HCT116 (cell line): ENCODE data around the gene PEX1.

Experiments used
- EZH2 ChIP-seq: fragments of 200-600 bp; sonication (generic); IDR thresholded peaks from 2 replicates; pipeline ENCODE4 v1.6.1; 2017; ENCODE audit warnings: antibody characterized with exemption, mixed run types
- EZH2phosphoT487 ChIP-seq: fragments of 200-600 bp; IDR thresholded peaks from 2 replicates; pipeline ENCODE4 v1.6.1; 2018; ENCODE audit warnings: antibody characterized with exemption, borderline replicate concordance
- POLR2A ChIP-seq: IDR thresholded peaks from 2 replicates; pipeline ENCODE4 v1.7.0; 2011; ENCODE audit warnings: borderline replicate concordance; ENCODE audit not compliant: insufficient read depth, insufficient read length; ENCODE audit errors: extremely low read depth
- POLR2AphosphoS5 ChIP-seq: IDR thresholded peaks from 2 replicates; pipeline ENCODE4 v1.6.1; 2011; ENCODE audit warnings: mild to moderate bottlenecking, low read depth, low read length, moderate library complexity
- RAD21 ChIP-seq: IDR thresholded peaks from 2 replicates; pipeline ENCODE4 v1.6.1; 2012; ENCODE audit warnings: low read depth, mild to moderate bottlenecking
- SP1 ChIP-seq: IDR thresholded peaks from 2 replicates; pipeline ENCODE4 v1.6.1; 2012; ENCODE audit warnings: low read depth
- SRF ChIP-seq: IDR thresholded peaks from 2 replicates; pipeline ENCODE4 v1.6.1; 2012; ENCODE audit warnings: low read depth
- TCF7L2 ChIP-seq: IDR thresholded peaks from 2 replicates; pipeline ENCODE4 v1.7.0; 2011; ENCODE audit warnings: borderline replicate concordance, inconsistent platforms; ENCODE audit not compliant: insufficient read depth, insufficient read length; ENCODE audit errors: extremely low read depth
- YY1 ChIP-seq: IDR thresholded peaks from 2 replicates; pipeline ENCODE4 v1.6.1; 2011; ENCODE audit warnings: low read length, low read depth, moderate library complexity, mild to moderate bottlenecking; ENCODE audit not compliant: insufficient replicate concordance; ENCODE audit errors: extremely low read depth
- ZNF274 ChIP-seq: fragments of 200-500 bp; sonication (Bioruptor generic); IDR thresholded peaks from 2 replicates; pipeline ENCODE4 v1.6.1; 2014; ENCODE audit warnings: mild to moderate bottlenecking, low read depth, low read length, inconsistent platforms
- TF ChIP-seq, protein P1 (sequence below), 3 experiments: fragments of 200-600 bp in 1 of 3; sonication (generic) in 1 of 3; IDR thresholded peaks in 2 of 3; conservative IDR thresholded peaks in 1 of 3; 2 replicates each; pipeline ENCODE4 v1.5.1; 2012 to 2017; ENCODE audit warnings: low read depth in 2 of 3, low read length in 2 of 3, antibody characterized with exemption in 1 of 3, borderline replicate concordance in 1 of 3, control low read depth in 1 of 3, mild to moderate bottlenecking in 1 of 3, mixed read lengths in 1 of 3, mixed run types in 1 of 3, moderate library complexity in 1 of 3; ENCODE audit not compliant: insufficient read depth in 1 of 3
- TF ChIP-seq, protein P2 (sequence below): IDR thresholded peaks from 2 replicates; pipeline ENCODE4 v1.6.1; 2012
- TF ChIP-seq, protein P3 (sequence below): IDR thresholded peaks from 2 replicates; pipeline ENCODE4 v1.6.1; 2011; ENCODE audit warnings: mild to moderate bottlenecking, low read length, moderate library complexity; ENCODE audit not compliant: insufficient replicate concordance; ENCODE audit errors: extremely low read depth
- TF ChIP-seq, protein P4 (sequence below): IDR thresholded peaks from 2 replicates; pipeline ENCODE4 v1.6.1; 2012

DNA sequence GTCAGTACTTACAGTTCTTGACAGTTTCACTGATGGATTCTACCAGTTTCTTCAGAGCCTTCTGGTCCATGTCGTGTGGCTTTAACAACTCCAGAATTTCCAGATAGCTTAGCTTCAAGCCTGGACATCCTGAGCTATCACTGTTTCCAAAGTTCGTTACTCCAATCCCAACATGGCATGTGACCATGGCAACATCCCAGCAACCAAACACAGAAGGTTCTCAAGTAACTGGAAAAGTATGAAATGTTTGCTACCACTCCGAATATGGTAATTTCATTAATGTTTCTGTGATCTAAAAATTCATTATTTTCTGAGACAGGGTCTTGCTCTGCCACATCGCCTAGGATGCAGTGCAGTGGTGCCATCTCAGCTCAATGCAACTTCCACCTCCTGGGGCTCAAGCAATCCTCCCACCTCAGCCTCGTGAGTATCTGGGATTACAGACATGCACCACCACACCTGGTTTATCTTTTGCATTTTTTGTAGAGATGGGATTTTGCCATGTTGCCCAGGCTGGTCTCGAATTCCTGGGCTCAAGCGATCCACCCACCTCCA, 29.6 kb upstream of the PEX1 start:
- TF ChIP-seq, protein P1, sequence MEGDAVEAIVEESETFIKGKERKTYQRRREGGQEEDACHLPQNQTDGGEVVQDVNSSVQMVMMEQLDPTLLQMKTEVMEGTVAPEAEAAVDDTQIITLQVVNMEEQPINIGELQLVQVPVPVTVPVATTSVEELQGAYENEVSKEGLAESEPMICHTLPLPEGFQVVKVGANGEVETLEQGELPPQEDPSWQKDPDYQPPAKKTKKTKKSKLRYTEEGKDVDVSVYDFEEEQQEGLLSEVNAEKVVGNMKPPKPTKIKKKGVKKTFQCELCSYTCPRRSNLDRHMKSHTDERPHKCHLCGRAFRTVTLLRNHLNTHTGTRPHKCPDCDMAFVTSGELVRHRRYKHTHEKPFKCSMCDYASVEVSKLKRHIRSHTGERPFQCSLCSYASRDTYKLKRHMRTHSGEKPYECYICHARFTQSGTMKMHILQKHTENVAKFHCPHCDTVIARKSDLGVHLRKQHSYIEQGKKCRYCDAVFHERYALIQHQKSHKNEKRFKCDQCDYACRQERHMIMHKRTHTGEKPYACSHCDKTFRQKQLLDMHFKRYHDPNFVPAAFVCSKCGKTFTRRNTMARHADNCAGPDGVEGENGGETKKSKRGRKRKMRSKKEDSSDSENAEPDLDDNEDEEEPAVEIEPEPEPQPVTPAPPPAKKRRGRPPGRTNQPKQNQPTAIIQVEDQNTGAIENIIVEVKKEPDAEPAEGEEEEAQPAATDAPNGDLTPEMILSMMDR (IDR thresholded peaks at IDR 0.05 in 2 of 3, conservative IDR thresholded peaks at IDR 0.05 in 1 of 3; ENCODE audit: borderline replicate concordance in 1 of 3, insufficient read depth in 1 of 3, low read depth in 2 of 3, low read length in 2 of 3) = no peak
- no peak for TF ChIP-seq TCF7L2
- TF ChIP-seq EZH2 = no peak
- TF ChIP-seq POLR2AphosphoS5 = no peak
- TF ChIP-seq, protein P2, sequence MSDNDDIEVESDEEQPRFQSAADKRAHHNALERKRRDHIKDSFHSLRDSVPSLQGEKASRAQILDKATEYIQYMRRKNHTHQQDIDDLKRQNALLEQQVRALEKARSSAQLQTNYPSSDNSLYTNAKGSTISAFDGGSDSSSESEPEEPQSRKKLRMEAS = no peak
- no peak for TF ChIP-seq ZNF274
- TF ChIP-seq POLR2A = no peak
- TF ChIP-seq, protein P3, sequence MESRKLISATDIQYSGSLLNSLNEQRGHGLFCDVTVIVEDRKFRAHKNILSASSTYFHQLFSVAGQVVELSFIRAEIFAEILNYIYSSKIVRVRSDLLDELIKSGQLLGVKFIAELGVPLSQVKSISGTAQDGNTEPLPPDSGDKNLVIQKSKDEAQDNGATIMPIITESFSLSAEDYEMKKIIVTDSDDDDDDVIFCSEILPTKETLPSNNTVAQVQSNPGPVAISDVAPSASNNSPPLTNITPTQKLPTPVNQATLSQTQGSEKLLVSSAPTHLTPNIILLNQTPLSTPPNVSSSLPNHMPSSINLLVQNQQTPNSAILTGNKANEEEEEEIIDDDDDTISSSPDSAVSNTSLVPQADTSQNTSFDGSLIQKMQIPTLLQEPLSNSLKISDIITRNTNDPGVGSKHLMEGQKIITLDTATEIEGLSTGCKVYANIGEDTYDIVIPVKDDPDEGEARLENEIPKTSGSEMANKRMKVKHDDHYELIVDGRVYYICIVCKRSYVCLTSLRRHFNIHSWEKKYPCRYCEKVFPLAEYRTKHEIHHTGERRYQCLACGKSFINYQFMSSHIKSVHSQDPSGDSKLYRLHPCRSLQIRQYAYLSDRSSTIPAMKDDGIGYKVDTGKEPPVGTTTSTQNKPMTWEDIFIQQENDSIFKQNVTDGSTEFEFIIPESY = no peak
- TF ChIP-seq, protein P4, sequence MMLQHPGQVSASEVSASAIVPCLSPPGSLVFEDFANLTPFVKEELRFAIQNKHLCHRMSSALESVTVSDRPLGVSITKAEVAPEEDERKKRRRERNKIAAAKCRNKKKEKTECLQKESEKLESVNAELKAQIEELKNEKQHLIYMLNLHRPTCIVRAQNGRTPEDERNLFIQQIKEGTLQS = no peak
- no peak for TF ChIP-seq EZH2phosphoT487
- TF ChIP-seq RAD21 = no peak
- no peak for TF ChIP-seq SP1
- no peak for TF ChIP-seq YY1
- no peak for TF ChIP-seq SRF
